ENCODE data around the gene CTCF. TPM values are rescaled to one million over a fixed set of nuclear protein-coding genes. Genes with fewer than 3 reads are reported as not detected.

The CTCF gene
- total RNA-seq, 4 donors from 2014 or later: 24.2 to 42.9 (median 28.2) TPM

DNA sequence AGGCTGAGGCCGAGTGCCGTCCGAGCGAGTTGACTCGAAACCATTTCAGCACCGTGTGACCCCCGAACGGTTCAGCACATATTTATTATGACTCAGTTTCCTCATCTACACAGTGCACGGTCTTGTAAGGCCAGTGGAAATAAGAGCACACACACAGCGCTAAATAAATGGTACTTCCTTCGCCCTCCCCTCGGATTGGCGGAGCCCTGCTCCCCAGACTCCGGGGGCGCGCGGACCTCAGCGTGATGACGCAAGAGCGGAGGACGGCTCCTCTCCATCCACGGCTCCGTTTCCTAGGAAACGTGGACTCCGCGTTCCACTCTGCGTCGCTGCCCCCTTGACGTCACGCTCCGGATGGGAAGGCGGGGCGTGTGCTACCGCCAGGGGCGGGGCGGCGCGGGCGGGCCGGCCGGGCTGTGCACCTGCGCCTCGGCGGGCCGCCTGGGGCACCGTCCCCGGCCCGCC lies 98.3 kb downstream of the CTCF start, which contains the start of gene PARD6A:
TSS of gene PARD6A (plus strand) at position 397 of the 465 bp plus-strand sequence. CDS start 79 bp downstream, outside the sequence.
- TF ChIP-seq, protein P1, sequence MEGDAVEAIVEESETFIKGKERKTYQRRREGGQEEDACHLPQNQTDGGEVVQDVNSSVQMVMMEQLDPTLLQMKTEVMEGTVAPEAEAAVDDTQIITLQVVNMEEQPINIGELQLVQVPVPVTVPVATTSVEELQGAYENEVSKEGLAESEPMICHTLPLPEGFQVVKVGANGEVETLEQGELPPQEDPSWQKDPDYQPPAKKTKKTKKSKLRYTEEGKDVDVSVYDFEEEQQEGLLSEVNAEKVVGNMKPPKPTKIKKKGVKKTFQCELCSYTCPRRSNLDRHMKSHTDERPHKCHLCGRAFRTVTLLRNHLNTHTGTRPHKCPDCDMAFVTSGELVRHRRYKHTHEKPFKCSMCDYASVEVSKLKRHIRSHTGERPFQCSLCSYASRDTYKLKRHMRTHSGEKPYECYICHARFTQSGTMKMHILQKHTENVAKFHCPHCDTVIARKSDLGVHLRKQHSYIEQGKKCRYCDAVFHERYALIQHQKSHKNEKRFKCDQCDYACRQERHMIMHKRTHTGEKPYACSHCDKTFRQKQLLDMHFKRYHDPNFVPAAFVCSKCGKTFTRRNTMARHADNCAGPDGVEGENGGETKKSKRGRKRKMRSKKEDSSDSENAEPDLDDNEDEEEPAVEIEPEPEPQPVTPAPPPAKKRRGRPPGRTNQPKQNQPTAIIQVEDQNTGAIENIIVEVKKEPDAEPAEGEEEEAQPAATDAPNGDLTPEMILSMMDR (IDR thresholded peaks at IDR 0.05): no peak
- DNase-seq (ENCODE audit: low spot score) (peak; percentile 68), ATAC-seq (ENCODE audit: low FRiP score) (peak; percentile 84)

DNA sequence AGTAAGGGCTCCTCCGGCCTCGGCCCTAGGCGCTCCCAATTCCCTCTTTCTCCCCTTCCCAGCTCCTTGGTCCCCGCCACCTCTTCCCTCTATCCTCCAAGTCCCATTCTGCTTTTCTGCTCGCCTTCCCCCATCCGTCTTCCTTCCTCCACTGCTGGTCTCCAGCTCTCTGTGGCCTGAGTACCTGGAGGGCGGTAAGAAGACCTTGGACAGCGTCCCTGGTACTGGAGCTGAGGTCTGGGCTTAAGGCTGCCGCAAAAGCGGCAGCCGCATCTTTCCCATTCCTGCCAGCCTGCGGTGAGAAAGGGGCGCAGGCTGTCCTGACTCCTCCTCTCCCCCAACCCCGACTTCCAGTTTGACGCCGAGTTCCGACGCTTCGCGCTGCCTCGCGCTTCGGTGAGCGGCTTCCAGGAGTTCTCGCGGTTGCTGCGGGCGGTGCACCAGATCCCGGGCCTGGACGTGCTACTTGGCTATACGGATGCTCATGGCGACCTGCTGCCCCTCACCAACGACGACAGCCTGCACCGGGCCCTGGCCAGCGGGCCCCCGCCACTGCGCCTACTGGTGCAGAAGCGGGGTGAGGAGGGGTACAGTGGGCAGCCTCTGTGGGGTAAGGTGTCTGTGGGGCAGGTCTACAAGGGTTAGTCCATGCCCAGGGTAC lies 98.9 kb downstream of the CTCF start:
- ATAC-seq (ENCODE audit: low FRiP score) (peak; percentile 11), DNase-seq (ENCODE audit: low spot score) (no peak)
- TF ChIP-seq, protein P1 (IDR thresholded peaks at IDR 0.05): no peak

DNA sequence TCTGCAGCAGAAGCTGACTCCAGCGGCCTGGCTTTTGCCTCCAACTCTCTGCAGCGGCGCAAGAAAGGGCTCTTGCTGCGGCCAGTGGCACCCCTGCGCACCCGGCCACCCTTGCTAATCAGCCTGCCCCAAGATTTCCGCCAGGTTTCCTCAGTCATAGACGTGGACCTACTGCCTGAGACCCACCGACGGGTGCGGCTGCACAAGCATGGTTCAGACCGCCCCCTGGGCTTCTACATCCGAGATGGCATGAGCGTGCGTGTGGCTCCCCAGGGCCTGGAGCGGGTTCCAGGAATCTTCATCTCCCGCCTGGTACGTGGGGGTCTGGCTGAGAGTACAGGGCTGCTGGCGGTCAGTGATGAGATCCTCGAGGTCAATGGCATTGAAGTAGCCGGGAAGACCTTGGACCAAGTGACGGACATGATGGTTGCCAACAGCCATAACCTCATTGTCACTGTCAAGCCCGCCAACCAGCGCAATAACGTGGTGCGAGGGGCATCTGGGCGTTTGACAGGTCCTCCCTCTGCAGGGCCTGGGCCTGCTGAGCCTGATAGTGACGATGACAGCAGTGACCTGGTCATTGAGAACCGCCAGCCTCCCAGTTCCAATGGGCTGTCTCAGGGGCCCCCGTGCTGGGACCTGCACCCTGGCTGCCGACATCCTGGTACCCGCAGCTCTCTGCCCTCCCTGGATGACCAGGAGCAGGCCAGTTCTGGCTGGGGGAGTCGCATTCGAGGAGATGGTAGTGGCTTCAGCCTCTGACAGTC lies 99.7 kb downstream of the CTCF start:
- no peak for DNase-seq (ENCODE audit: low spot score)
- no peak for ATAC-seq (ENCODE audit: low FRiP score)
- TF ChIP-seq, protein P1 (IDR thresholded peaks at IDR 0.05): no peak

DNA sequence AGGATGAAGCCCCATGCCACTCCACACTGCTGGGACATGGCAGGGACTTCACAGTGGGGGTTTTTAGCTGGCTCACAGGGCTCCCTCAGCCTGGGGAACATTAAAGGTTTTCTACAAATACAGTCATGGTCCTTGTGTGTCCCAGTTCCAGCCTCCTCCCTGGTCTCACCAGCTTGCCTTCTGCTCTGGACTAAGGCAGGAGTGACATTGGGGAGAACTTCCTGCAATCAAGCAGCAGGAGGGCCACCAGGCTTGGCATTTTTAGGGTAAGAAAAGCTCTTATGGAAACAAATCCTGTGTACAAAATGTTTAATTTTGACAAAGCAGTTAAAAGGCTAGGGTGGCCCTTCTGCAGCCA lies 100.3 kb downstream of the CTCF start:
- TF ChIP-seq, protein P1 (IDR thresholded peaks at IDR 0.05): no peak
- no peak for ATAC-seq (ENCODE audit: low FRiP score)

DNA sequence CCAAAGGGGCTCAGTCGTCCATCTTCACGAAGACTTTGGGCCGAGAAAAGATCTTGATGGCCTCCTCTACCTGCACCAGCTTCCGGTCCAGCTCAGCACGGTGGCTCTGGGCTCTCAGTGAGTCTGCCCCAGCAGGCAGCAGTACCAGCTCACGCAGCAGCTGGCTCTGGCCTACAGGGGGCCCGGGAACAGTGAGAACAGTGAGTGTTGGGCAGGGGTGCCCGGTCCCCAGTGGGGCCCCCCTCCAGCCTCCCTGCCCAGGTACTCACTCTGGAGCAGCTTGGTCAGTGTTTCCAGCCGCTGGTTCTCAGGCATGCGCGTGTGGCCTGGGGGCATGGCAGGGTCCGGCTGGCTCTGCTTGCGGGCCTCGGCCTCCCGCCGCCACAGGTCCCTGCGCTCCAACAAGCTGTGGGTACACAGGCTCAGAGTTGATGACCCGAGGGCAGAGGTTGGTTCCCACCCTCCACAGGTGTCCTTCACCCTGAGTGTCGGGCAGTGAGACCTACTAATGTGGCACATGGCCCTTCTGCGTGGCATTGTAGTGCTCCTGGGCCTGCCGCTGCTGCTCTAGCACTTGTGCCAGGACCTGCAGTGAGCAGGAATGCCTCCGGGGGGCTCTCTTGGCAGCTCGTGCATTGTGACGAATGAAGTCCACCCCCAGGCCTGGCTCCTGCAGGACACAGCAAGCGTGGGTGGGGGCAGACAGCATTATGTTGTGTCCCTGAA lies 101.0 kb downstream of the CTCF start:
- TF ChIP-seq, protein P1 (IDR thresholded peaks at IDR 0.05): no peak
- no peak for DNase-seq (ENCODE audit: low spot score)
- no peak for ATAC-seq (ENCODE audit: low FRiP score)

More for the DNA sequence above, 100.3 kb downstream of the CTCF start:
- DNase-seq (ENCODE audit: low spot score): no peak

DNA sequence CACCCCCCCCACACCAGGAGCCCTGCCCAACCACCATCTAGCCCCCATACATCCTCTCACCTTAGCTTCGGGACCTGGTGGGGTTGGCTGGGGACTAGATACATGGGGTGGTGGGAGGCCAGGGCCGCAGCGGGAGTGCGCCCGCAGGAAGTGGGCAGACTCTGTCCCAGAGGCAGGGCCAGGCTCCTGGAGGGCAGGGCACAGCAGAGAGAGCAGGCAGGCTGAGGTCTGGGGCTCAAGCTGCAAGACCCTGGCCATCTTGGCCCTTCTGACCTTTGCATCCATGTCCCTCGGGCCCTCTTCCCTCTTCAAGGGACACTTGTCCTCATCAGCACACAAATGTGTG lies 101.5 kb downstream of the CTCF start:
- TF ChIP-seq, protein P1 (IDR thresholded peaks at IDR 0.05): no peak
- ATAC-seq (ENCODE audit: low FRiP score): no peak
- DNase-seq (ENCODE audit: low spot score): no peak
